IMR-90 (cell line): ENCODE results near the gene RAC2. TPM values are rescaled to one million over a fixed set of nuclear protein-coding genes. Genes with fewer than 3 reads are reported as not detected.
A peak's percentile ranks its signal among the peaks of the same experiment; 100 is the strongest.

Experiments used
- ATAC-seq: fragments of 200-7000 bp; cut with Tn5 transposase; 2 replicates; pipeline ENCODE4 v1.9.1; 2020; ENCODE audit warnings: low read depth, mild to moderate bottlenecking, moderate library complexity
- BruUV-seq: library from RNA; stranded (reverse); fragments of 400-500 nt; replicated peaks from 2 replicates; lab custom pipeline; 2021; lab: Mats Ljungman, UMichigan
- CTCF ChIA-PET: fragments of 300-600 bp; formaldehyde crosslinking; extraction: SDS; loops from one replicate; lab custom pipeline; 2021; ENCODE audit warnings: antibody characterized with exemption; lab: Yijun Ruan, JAX
- POLR2A ChIA-PET: fragments of 300-600 bp; sonication (Branson Sonifier 250); formaldehyde crosslinking; loops from one replicate; lab custom pipeline; 2022; ENCODE audit warnings: antibody characterized with exemption; ENCODE audit not compliant: unreplicated experiment; lab: Charles Lee
- DNase-seq: peaks from one replicate; pipeline ENCODE4 v3.0.0; 2013
- H2AFZ ChIP-seq: replicated peaks from 2 replicates; pipeline ENCODE3; 2013; ENCODE audit warnings: low read length, mild to moderate bottlenecking; ENCODE audit not compliant: poor library complexity
- H2AK5ac ChIP-seq: 2 replicates; pipeline ENCODE4 v1.6.1; 2013; ENCODE audit warnings: low read depth, low read length, inconsistent platforms
- H2AK9ac ChIP-seq: replicated peaks from 2 replicates; pipeline ENCODE3; 2013; ENCODE audit warnings: mild to moderate bottlenecking, low read depth, low read length, moderate library complexity; ENCODE audit not compliant: poor library complexity
- H2BK120ac ChIP-seq: 2 replicates; pipeline ENCODE4 v1.6.1; 2013; ENCODE audit warnings: low read depth, low read length, inconsistent platforms
- H2BK15ac ChIP-seq: 3 replicates; pipeline ENCODE4 v1.6.1; 2013; ENCODE audit warnings: low read depth, low read length, inconsistent platforms
- H2BK20ac ChIP-seq: 2 replicates; pipeline ENCODE4 v1.6.1; 2013; ENCODE audit warnings: low read depth, mild to moderate bottlenecking, inconsistent platforms, low read length, moderate library complexity
- H2BK5ac ChIP-seq: 2 replicates; pipeline ENCODE4 v1.6.1; 2013; ENCODE audit warnings: mild to moderate bottlenecking, low read depth, low read length, inconsistent platforms; ENCODE audit not compliant: poor library complexity, severe bottlenecking
- H3K14ac ChIP-seq: replicated peaks from 2 replicates; pipeline ENCODE4 v1.6.1; 2013; ENCODE audit warnings: low read depth, low read length, inconsistent platforms
- H3K18ac ChIP-seq: 2 replicates; pipeline ENCODE4 v1.6.1; 2013; ENCODE audit warnings: low read depth, low read length, control low read depth
- H3K23ac ChIP-seq: 2 replicates; pipeline ENCODE4 v1.6.1; 2013; ENCODE audit warnings: low read depth, low read length, inconsistent platforms
- H3K27ac ChIP-seq: 2 replicates; pipeline ENCODE4 v1.5.1; 2013; ENCODE audit warnings: mild to moderate bottlenecking, control low read depth, low read length; ENCODE audit not compliant: insufficient read depth
- H3K27me3 ChIP-seq: 2 replicates; pipeline ENCODE4 v1.6.1; 2013; ENCODE audit warnings: low read length; ENCODE audit not compliant: control insufficient read depth, insufficient read depth
- H3K36me3 ChIP-seq: 2 replicates; pipeline ENCODE4 v1.6.1; 2013; ENCODE audit warnings: low read length, mixed read lengths; ENCODE audit not compliant: control insufficient read depth, insufficient read depth
- H3K4ac ChIP-seq: 2 replicates; pipeline ENCODE4 v1.6.1; 2013; ENCODE audit warnings: low read depth, low read length, inconsistent platforms
- H3K4me1 ChIP-seq: 2 replicates; pipeline ENCODE4 v1.6.1; 2013; ENCODE audit warnings: low read length, mixed read lengths; ENCODE audit not compliant: control insufficient read depth, insufficient read depth
- H3K4me2 ChIP-seq: 2 replicates; pipeline ENCODE4 v1.6.1; 2013; ENCODE audit warnings: low read depth, mild to moderate bottlenecking, control low read depth, low read length, moderate library complexity
- H3K4me3 ChIP-seq: 2 replicates; pipeline ENCODE4 v1.5.1; 2013; ENCODE audit warnings: low read depth, mild to moderate bottlenecking, control low read depth, low read length, moderate library complexity; ENCODE audit not compliant: insufficient read depth
- H3K56ac ChIP-seq: 2 replicates; pipeline ENCODE4 v1.6.1; 2013; ENCODE audit warnings: low read length, inconsistent platforms; ENCODE audit not compliant: insufficient read depth; ENCODE audit errors: extremely low read depth
- H3K79me1 ChIP-seq, 2 experiments: 2 replicates each; pipeline ENCODE4 v1.6.1; 2013; ENCODE audit warnings: low read length in 2 of 2, inconsistent platforms in 1 of 2, low read depth in 1 of 2
- H3K9ac ChIP-seq: 2 replicates; pipeline ENCODE4 v1.6.1; 2013; ENCODE audit warnings: low read depth, low read length, control low read depth
- H3K9me1 ChIP-seq: 2 replicates; pipeline ENCODE4 v1.6.1; 2013; ENCODE audit warnings: low read length, inconsistent platforms; ENCODE audit not compliant: insufficient read depth
- H3K9me3 ChIP-seq: 2 replicates; pipeline ENCODE4 v1.6.1; 2013; ENCODE audit warnings: low read length; ENCODE audit not compliant: control insufficient read depth, insufficient read depth
- H4K20me1 ChIP-seq: 2 replicates; pipeline ENCODE4 v1.6.1; 2013; ENCODE audit warnings: low read length, inconsistent platforms; ENCODE audit not compliant: insufficient read depth
- H4K5ac ChIP-seq: 2 replicates; pipeline ENCODE4 v1.6.1; 2013; ENCODE audit warnings: mild to moderate bottlenecking, low read depth, low read length, control low read depth
- H4K8ac ChIP-seq, 2 experiments: 2 replicates each; pipeline ENCODE4 v1.6.1; 2013; ENCODE audit warnings: low read depth in 2 of 2, low read length in 2 of 2, control low read depth in 1 of 2, inconsistent platforms in 1 of 2
- H4K91ac ChIP-seq: 2 replicates; pipeline ENCODE4 v1.6.1; 2013; ENCODE audit warnings: low read depth, low read length, inconsistent platforms; ENCODE audit not compliant: insufficient read depth
- BHLHE40 ChIP-seq: fragments of 150-350 bp; IDR thresholded peaks from 2 replicates; pipeline ENCODE4 v1.6.1; 2016; ENCODE audit warnings: mild to moderate bottlenecking, low read depth, low read length
- CHD1 ChIP-seq: IDR thresholded peaks from 2 replicates; pipeline ENCODE4 v1.6.1; 2012; ENCODE audit warnings: low read depth, low read length, improper control_type of control experiment
- CTCF ChIP-seq: conservative IDR thresholded peaks from 2 replicates; pipeline ENCODE4 v1.5.1; 2012; ENCODE audit warnings: mild to moderate bottlenecking, low read depth, low read length, improper control_type of control experiment
- ELK1 ChIP-seq: fragments of 150-350 bp; IDR thresholded peaks from 2 replicates; pipeline ENCODE4 v1.6.1; 2016; ENCODE audit warnings: low read depth, mild to moderate bottlenecking, low read length, moderate library complexity, borderline replicate concordance
- FOS ChIP-seq: fragments of 150-350 bp; IDR thresholded peaks from 2 replicates; pipeline ENCODE4 v1.6.1; 2016; ENCODE audit warnings: low read depth, low read length
- MAZ ChIP-seq: IDR thresholded peaks from 2 replicates; pipeline ENCODE4 v1.6.1; 2012; ENCODE audit warnings: low read depth, mild to moderate bottlenecking, low read length, improper control_type of control experiment, moderate library complexity, borderline replicate concordance
- NFE2L2 ChIP-seq: fragments of 150-350 bp; IDR thresholded peaks from 2 replicates; pipeline ENCODE4 v1.6.1; 2016; ENCODE audit warnings: low read depth, mild to moderate bottlenecking, low read length
- POLR2A ChIP-seq: IDR thresholded peaks from 2 replicates; pipeline ENCODE4 v1.6.1; 2012; ENCODE audit warnings: mild to moderate bottlenecking, low read depth, low read length
- RCOR1 ChIP-seq: IDR thresholded peaks from 2 replicates; pipeline ENCODE4 v1.6.1; 2012; ENCODE audit warnings: mild to moderate bottlenecking, low read length, improper control_type of control experiment; ENCODE audit not compliant: insufficient replicate concordance
- RFX5 ChIP-seq: IDR thresholded peaks from 2 replicates; pipeline ENCODE4 v1.8.0; 2012; ENCODE audit warnings: low read depth, mild to moderate bottlenecking, low read length, moderate library complexity
- SMC3 ChIP-seq: fragments of 150-350 bp; IDR thresholded peaks from 2 replicates; pipeline ENCODE4 v1.6.1; 2016; ENCODE audit warnings: low read depth, mild to moderate bottlenecking, antibody characterized with exemption, low read length, moderate library complexity
- USF2 ChIP-seq: fragments of 150-350 bp; IDR thresholded peaks from 2 replicates; pipeline ENCODE4 v1.6.1; 2017; ENCODE audit warnings: mild to moderate bottlenecking, antibody characterized with exemption, low read length, low read depth
- WGBS, 2 experiments: methylation state at CpG; one replicate each; pipeline versions ENCODE4 v1.1.5 to v1.1.7; 2013; ENCODE audit warnings: missing lambda C conversion rate in 2 of 2; ENCODE audit not compliant: insufficient read length in 1 of 2; ENCODE audit errors: extremely low coverage in 2 of 2; 5-methylcytosine and 5-hydroxymethylcytosine counted together
- dilution Hi-C: fragments of 300-500 bp; cut with HindIII; formaldehyde crosslinking; loops from one replicate; pipeline ENCODE4 v1.14.3; 2018; ENCODE audit warnings: low sequenced_read_pairs; ENCODE audit not compliant: unreplicated experiment
- in situ Hi-C: fragments of 300-500 bp; cut with MboI; formaldehyde crosslinking; loops from 3 replicates; pipeline ENCODE4 v1.14.3; 2019; ENCODE audit warnings: low sequenced_read_pairs, inconsistent platforms, mixed read lengths
- intact Hi-C: fragments of 100-400 bp; cut with micrococcal nuclease; formaldehyde crosslinking; loops from 2 replicates; pipeline ENCODE4 v1.10.0; 2022
- polyA plus RNA-seq, 3 experiments: library from polyadenylated mRNA; depleted of rRNA; stranded (reverse); fragments of >200 nt; gene quantifications; 2 replicates each; pipeline ENCODE4 v1.2.3, GENCODE V29; 2012; ENCODE audit warnings: low replicate concordance in 1 of 3
- total RNA-seq: library from RNA; depleted of rRNA; stranded (reverse); fragments of >200 nt; gene quantifications from 2 replicates; pipeline ENCODE4 v1.2.3, GENCODE V29; 2012

The RAC2 gene
- total and polyA plus RNA-seq, 2 of the 4 experiments (the other 2 are of a cell fraction): 10.0 to 72.3 TPM

GRCh38 chr22:37180531-37181231 is 63.4 kb downstream of the RAC2 start:
- H3K23ac ChIP-seq: no peak overlapping the region
- no peak overlapping the region for H2AK5ac ChIP-seq
- no peak overlapping the region for H3K4ac ChIP-seq
- H3K27ac ChIP-seq: no peak overlapping the region
- no peak overlapping the region for H2AFZ ChIP-seq
- 0 out of 4 replicates have a peak, but pooled peaks cover 0 to under 1% of the 10 kb centered on the region in 2 experiments for H3K79me1 ChIP-seq
- no peak overlapping the region for H4K91ac ChIP-seq
- dilution Hi-C loops: no loop called here
- intact Hi-C loops: no loop called here
- peaks cover 17% of the 10 kb centered on the region for H3K4me1 ChIP-seq
- no peak overlapping the region for H3K4me2 ChIP-seq
- H2BK15ac ChIP-seq: no peak overlapping the region
- 100% methylated on average over 1 of the region's 15 CpGs; no CpG with 5 or more reads in 1 of the 2 experiments for WGBS, 2 experiments
- in situ Hi-C loops: no loop called here
- ChIA-PET POLR2A (no interaction called here), CTCF (no interaction called here)
- H4K8ac ChIP-seq: no peak overlapping the region
- peaks cover 6% of the 10 kb centered on the region; the same call in 1 of the 2 replicates for H3K9me1 ChIP-seq
- peaks cover 10% of the 10 kb centered on the region; the same call in 1 of the 2 replicates for H3K36me3 ChIP-seq
- peak overlapping the region; percentile 67 for H2AK9ac ChIP-seq
- no peak for DNase-seq
- ATAC-seq: no peak
- no TSS peak for BruUV-seq
- H4K20me1 ChIP-seq: no peaks in the 10 kb centered on the region
- H3K4me3 ChIP-seq: no peak overlapping the region
- no peak overlapping the region for H3K18ac ChIP-seq
- no peak overlapping the region for H2BK5ac ChIP-seq
- H2BK120ac ChIP-seq: no peak overlapping the region
- peaks cover 2% of the 10 kb centered on the region; the same call in 1 of the 2 replicates for H3K27me3 ChIP-seq
- TF ChIP-seq CHD1 (no peak), RCOR1 (no peak), BHLHE40 (no peak), POLR2A (no peak), MAZ (no peak), USF2 (no peak), FOS (no peak), RFX5 (no peak), NFE2L2 (no peak), CTCF (no peak), SMC3 (no peak), ELK1 (no peak)
- H4K5ac ChIP-seq: no peak overlapping the region
- no peak overlapping the region for H2BK20ac ChIP-seq
- no peak overlapping the region for H3K14ac ChIP-seq
- no peaks in the 10 kb centered on the region for H3K9me3 ChIP-seq
- H3K9ac ChIP-seq: no peak overlapping the region
- H3K56ac ChIP-seq: no peak overlapping the region
